HepG2 (cell line): ENCODE data around the gene SDK2. TPM values are rescaled to one million over a fixed set of nuclear protein-coding genes. Genes with fewer than 3 reads are reported as not detected.

Experiments used
- ATAC-seq: fragments of 200-7000 bp; cut with Tn5 transposase; 3 replicates; pipeline ENCODE4 v1.9.1; 2020; ENCODE audit warnings: mild to moderate bottlenecking, moderate library complexity
- BruUV-seq: library from RNA; stranded (reverse); fragments of 400-500 nt; replicated peaks from 2 replicates; lab custom pipeline; 2021; lab: Mats Ljungman, UMichigan
- CTCF ChIA-PET: fragments of 300-600 bp; formaldehyde crosslinking; extraction: SDS; loops from one replicate; lab custom pipeline; 2021; ENCODE audit warnings: low total read pairs, inconsistent platforms, low intra/inter-chr PET ratio; lab: Yijun Ruan, JAX
- POLR2A ChIA-PET: fragments of 350-600 bp; sonication (Branson Sonifier 250); formaldehyde crosslinking; loops from one replicate; lab custom pipeline; 2020; ENCODE audit warnings: antibody characterized with exemption, inconsistent platforms; lab: Yijun Ruan, JAX
- DNase-seq: peaks from one replicate; pipeline ENCODE4 v3.0.0-alpha.2; 2015; ENCODE audit warnings: low spot score
- FAIRE-seq: peaks from 3 replicates; lab custom pipeline; 2011; peaks lifted over from hg19 to GRCh38; lab: Jason Lieb, UNC
- H2AFZ ChIP-seq: one replicate; pipeline ENCODE4 v1.6.1; 2011; ENCODE audit warnings: low read length, inconsistent platforms
- H3K27ac ChIP-seq: fragments of 300-600 bp; 3 replicates; pipeline ENCODE4 v1.8.0; 2011; ENCODE audit warnings: mixed run types, mild to moderate bottlenecking, mixed read lengths, low read length, inconsistent platforms; ENCODE audit not compliant: insufficient read depth; ENCODE audit errors: extremely low read length
- H3K27me3 ChIP-seq, 2 experiments: fragments of 200-600 bp in 1 of 2; 2 replicates in 1 of 2; 3 replicates in 1 of 2; pipeline versions ENCODE4 v1.6.0 to v1.8.0; 2011; ENCODE audit warnings: low read length in 2 of 2, mild to moderate bottlenecking in 2 of 2, moderate library complexity in 2 of 2, inconsistent platforms in 1 of 2; ENCODE audit not compliant: insufficient read depth in 2 of 2, control insufficient read depth in 1 of 2
- H3K36me3 ChIP-seq, 2 experiments: fragments of 200-600 bp in 1 of 2; replicated peaks in 1 of 2; 2 replicates in 1 of 2; 3 replicates in 1 of 2; pipeline versions ENCODE4 v1.5.1 to v1.8.0; 2011; ENCODE audit warnings: low read length in 2 of 2, inconsistent platforms in 1 of 2; ENCODE audit not compliant: insufficient read depth in 2 of 2, control insufficient read depth in 1 of 2
- H3K4me1 ChIP-seq: 2 replicates; pipeline ENCODE4 v1.5.1; 2012; ENCODE audit warnings: low read length, inconsistent platforms; ENCODE audit not compliant: insufficient read depth
- H3K4me2 ChIP-seq: 2 replicates; pipeline ENCODE4 v1.6.0; 2011; ENCODE audit warnings: low read depth, low read length, inconsistent platforms
- H3K4me3 ChIP-seq, 3 experiments: fragments of 200-600 bp in 1 of 3; sonication (generic), shearing (Covaris generic) in 1 of 3; replicated peaks in 1 of 3; 2 replicates each; pipeline ENCODE4 v1.5.1; 2011 to 2016; ENCODE audit warnings: low read length in 3 of 3, inconsistent platforms in 2 of 3, low read depth in 2 of 3, mild to moderate bottlenecking in 2 of 3, control low read depth in 1 of 3, mixed read lengths in 1 of 3; ENCODE audit not compliant: insufficient read depth in 1 of 3
- H3K79me2 ChIP-seq: one replicate; pipeline ENCODE4 v1.6.1; 2011; ENCODE audit warnings: low read length, inconsistent platforms; ENCODE audit not compliant: insufficient read depth
- H3K9ac ChIP-seq: 2 replicates; pipeline ENCODE4 v1.6.0; 2011; ENCODE audit warnings: mild to moderate bottlenecking, low read depth, low read length, inconsistent platforms; ENCODE audit not compliant: insufficient read depth
- H3K9me3 ChIP-seq: 2 replicates; pipeline ENCODE4 v1.5.1; 2012; ENCODE audit warnings: mild to moderate bottlenecking, low read length
- H4K20me1 ChIP-seq: 2 replicates; pipeline ENCODE4 v1.6.0; 2011; ENCODE audit warnings: inconsistent platforms, mild to moderate bottlenecking, low read length, moderate library complexity; ENCODE audit not compliant: insufficient read depth
- DNMT3B ChIP-seq: conservative IDR thresholded peaks from 2 replicates; pipeline ENCODE4 v1.6.1; 2016; ENCODE audit warnings: missing biosample characterization, control low read depth
- NR3C1 ChIP-seq: sonication (generic); formaldehyde crosslinking; IDR thresholded peaks from 2 replicates; pipeline ENCODE4 v1.4.0; 2020; ENCODE audit warnings: missing genetic modification reagents
- NRL ChIP-seq: sonication (generic); formaldehyde crosslinking; IDR thresholded peaks from 2 replicates; pipeline ENCODE4 v1.5.0; 2020; ENCODE audit warnings: missing genetic modification reagents, mild to moderate bottlenecking, moderate library complexity, borderline replicate concordance
- RORA ChIP-seq: sonication (generic); formaldehyde crosslinking; IDR thresholded peaks from 2 replicates; pipeline ENCODE4 v1.5.0; 2020; ENCODE audit warnings: mild to moderate bottlenecking, missing genetic modification reagents, moderate library complexity
- SMAD3 ChIP-seq: sonication (generic); formaldehyde crosslinking; IDR thresholded peaks from 2 replicates; pipeline ENCODE4 v1.4.0; 2020; ENCODE audit warnings: missing genetic modification reagents
- ZBTB7B ChIP-seq: sonication (generic); formaldehyde crosslinking; IDR thresholded peaks from 2 replicates; pipeline ENCODE4 v1.4.0; 2020; ENCODE audit warnings: missing genetic modification reagents
- ZFAT ChIP-seq: sonication (generic); formaldehyde crosslinking; conservative IDR thresholded peaks from 2 replicates; pipeline ENCODE4 v1.8.1; 2023; ENCODE audit warnings: missing genetic modification reagents, inconsistent platforms
- ZNF180 ChIP-seq: sonication (generic); formaldehyde crosslinking; IDR thresholded peaks from 2 replicates; pipeline ENCODE4 v1.4.0; 2020; ENCODE audit warnings: low read depth, missing genetic modification reagents, borderline replicate concordance
- ZNF234 ChIP-seq: sonication (generic); formaldehyde crosslinking; conservative IDR thresholded peaks from 2 replicates; pipeline ENCODE4 v1.5.1; 2020; ENCODE audit warnings: mild to moderate bottlenecking, missing genetic modification reagents
- ZNF333 ChIP-seq: sonication (generic); formaldehyde crosslinking; IDR thresholded peaks from 2 replicates; pipeline ENCODE4 v1.4.0; 2020; ENCODE audit warnings: mild to moderate bottlenecking, missing genetic modification reagents, borderline replicate concordance
- ZNF414 ChIP-seq: sonication (generic); formaldehyde crosslinking; IDR thresholded peaks from 2 replicates; pipeline ENCODE4 v1.5.0; 2020; ENCODE audit warnings: missing genetic modification reagents
- ZNF468 ChIP-seq: sonication (generic); formaldehyde crosslinking; IDR thresholded peaks from 2 replicates; pipeline ENCODE4 v1.8.0; 2022; ENCODE audit warnings: mild to moderate bottlenecking, moderate library complexity, missing genetic modification reagents
- ZNF710 ChIP-seq: sonication (generic); formaldehyde crosslinking; IDR thresholded peaks from 2 replicates; pipeline ENCODE4 v1.5.0; 2020; ENCODE audit warnings: mild to moderate bottlenecking, missing genetic modification reagents, borderline replicate concordance
- ZNF776 ChIP-seq: sonication (generic); formaldehyde crosslinking; IDR thresholded peaks from 2 replicates; pipeline ENCODE4 v1.4.0; 2020; ENCODE audit warnings: mild to moderate bottlenecking, missing genetic modification reagents
- WGBS: methylation state at CpG from one replicate; pipeline ENCODE4 v1.1.6; 2017; ENCODE audit warnings: low lambda C conversion rate; 5-methylcytosine and 5-hydroxymethylcytosine counted together
- in situ Hi-C: cut with HindIII; loops from 2 replicates; pipeline ENCODE4 v1.10.0; 2017; ENCODE audit warnings: low pct_unique_long_range_greater_than_20kb; ENCODE audit not compliant: extremely low pct_ligation_motif_present
- intact Hi-C: fragments of 100-400 bp; cut with micrococcal nuclease; formaldehyde crosslinking; loops from one replicate; pipeline ENCODE4 v1.10.0; 2022; ENCODE audit not compliant: unreplicated experiment
- polyA plus RNA-seq, 8 experiments: library from polyadenylated mRNA; depleted of rRNA in 3 of 8; stranded (reverse) in 7 of 8; unstranded in 1 of 8; fragments of >200 nt; fragmentation: Illumina TruSeq in 4 of 8; extraction: Trizol in 4 of 8; gene quantifications; 2 replicates each; pipeline versions ENCODE4 v1.2.1 to v1.2.3, GENCODE V29; 2011 to 2016; ENCODE audit warnings: low read depth in 4 of 8, missing spikeins in 1 of 8, mixed read lengths in 1 of 8; ENCODE audit not compliant: insufficient read depth in 1 of 8
- total RNA-seq, 5 experiments: library from RNA; depleted of rRNA; stranded (reverse); fragments of >200 nt; fragmentation: Illumina TruSeq; extraction: Trizol; gene quantifications; 2 replicates each; pipeline ENCODE4 v1.2.3, GENCODE V29; 2016; ENCODE audit warnings: low read depth in 1 of 5
- TF ChIP-seq, protein P1 (sequence below): sonication (generic); formaldehyde crosslinking; IDR thresholded peaks from 2 replicates; pipeline ENCODE4 v1.8.0; 2022; ENCODE audit warnings: low read depth, missing genetic modification reagents
- TF ChIP-seq, protein P2 (sequence below): sonication (generic); formaldehyde crosslinking; IDR thresholded peaks from 2 replicates; pipeline ENCODE4 v1.5.1; 2020; ENCODE audit warnings: missing genetic modification reagents, mild to moderate bottlenecking, borderline replicate concordance
- TF ChIP-seq, protein P3 (sequence below): sonication (generic); formaldehyde crosslinking; IDR thresholded peaks from 2 replicates; pipeline ENCODE4 v1.4.0; 2020; ENCODE audit warnings: mild to moderate bottlenecking, missing genetic modification reagents, borderline replicate concordance

SDK2 gene
- total and polyA plus RNA-seq, 2 of the 13 experiments (the other 11 are each of a cell fraction or from before 2014, with no cell fraction given), result not detected

DNA sequence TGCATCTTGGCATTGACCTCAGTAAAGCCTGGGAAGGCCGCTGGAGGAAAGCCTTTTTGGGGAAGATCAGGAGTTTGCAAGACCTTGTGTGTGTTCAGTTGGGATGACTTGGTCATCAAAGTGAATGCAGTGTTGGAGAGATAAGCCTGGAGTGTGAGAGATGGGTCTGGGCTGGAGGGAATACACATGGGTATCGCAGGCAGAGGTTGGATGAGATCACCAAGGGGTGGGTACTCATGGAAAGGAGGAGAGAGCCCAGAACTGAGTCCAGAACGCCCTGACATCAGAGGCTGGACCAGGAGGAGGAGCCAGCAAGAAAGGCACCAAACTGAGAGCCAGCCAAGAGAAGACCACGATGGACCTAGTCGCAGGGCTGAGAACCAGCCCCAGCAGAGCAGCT is 35.2 kb downstream of the SDK2 start:
- in situ Hi-C loops, result no loop called here
- TF ChIP-seq ZBTB7B (CRISPR knock-in tag) (no peak), DNMT3B (CRISPR knock-in tag) (no peak), RORA (CRISPR knock-in tag) (no peak), ZNF414 (CRISPR knock-in tag) (no peak), NR3C1 (no peak), ZNF710 (CRISPR knock-in tag) (no peak), NRL (CRISPR knock-in tag) (no peak), ZNF333 (CRISPR knock-in tag) (no peak), SMAD3 (CRISPR knock-in tag) (no peak), ZNF180 (CRISPR knock-in tag) (no peak), ZNF468 (no peak), ZNF234 (CRISPR knock-in tag) (no peak), ZNF776 (no peak), ZFAT (CRISPR knock-in tag) (no peak)
- TF ChIP-seq, protein P1, sequence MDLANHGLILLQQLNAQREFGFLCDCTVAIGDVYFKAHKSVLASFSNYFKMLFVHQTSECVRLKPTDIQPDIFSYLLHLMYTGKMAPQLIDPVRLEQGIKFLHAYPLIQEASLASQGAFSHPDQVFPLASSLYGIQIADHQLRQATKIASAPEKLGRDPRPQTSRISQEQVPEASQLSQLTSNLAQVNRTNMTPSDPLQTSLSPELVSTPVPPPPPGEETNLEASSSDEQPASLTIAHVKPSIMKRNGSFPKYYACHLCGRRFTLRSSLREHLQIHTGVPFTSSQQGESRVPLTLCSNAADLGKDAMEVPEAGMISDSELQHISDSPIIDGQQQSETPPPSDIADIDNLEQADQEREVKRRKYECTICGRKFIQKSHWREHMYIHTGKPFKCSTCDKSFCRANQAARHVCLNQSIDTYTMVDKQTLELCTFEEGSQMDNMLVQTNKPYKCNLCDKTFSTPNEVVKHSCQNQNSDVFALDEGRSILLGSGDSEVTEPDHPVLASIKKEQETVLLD, result no peak
- TF ChIP-seq, protein P2, sequence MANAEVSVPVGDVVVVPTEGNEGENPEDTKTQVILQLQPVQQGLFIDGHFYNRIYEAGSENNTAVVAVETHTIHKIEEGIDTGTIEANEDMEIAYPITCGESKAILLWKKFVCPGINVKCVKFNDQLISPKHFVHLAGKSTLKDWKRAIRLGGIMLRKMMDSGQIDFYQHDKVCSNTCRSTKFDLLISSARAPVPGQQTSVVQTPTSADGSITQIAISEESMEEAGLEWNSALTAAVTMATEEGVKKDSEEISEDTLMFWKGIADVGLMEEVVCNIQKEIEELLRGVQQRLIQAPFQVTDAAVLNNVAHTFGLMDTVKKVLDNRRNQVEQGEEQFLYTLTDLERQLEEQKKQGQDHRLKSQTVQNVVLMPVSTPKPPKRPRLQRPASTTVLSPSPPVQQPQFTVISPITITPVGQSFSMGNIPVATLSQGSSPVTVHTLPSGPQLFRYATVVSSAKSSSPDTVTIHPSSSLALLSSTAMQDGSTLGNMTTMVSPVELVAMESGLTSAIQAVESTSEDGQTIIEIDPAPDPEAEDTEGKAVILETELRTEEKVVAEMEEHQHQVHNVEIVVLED (CRISPR knock-in tag), result no peak
- TF ChIP-seq, protein P3, sequence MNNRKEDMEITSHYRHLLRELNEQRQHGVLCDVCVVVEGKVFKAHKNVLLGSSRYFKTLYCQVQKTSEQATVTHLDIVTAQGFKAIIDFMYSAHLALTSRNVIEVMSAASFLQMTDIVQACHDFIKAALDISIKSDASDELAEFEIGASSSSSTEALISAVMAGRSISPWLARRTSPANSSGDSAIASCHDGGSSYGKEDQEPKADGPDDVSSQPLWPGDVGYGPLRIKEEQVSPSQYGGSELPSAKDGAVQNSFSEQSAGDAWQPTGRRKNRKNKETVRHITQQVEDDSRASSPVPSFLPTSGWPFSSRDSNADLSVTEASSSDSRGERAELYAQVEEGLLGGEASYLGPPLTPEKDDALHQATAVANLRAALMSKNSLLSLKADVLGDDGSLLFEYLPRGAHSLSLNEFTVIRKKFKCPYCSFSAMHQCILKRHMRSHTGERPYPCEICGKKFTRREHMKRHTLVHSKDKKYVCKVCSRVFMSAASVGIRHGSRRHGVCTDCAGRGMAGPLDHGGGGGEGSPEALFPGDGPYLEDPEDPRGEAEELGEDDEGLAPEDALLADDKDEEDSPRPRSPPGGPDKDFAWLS (CRISPR knock-in tag), result no peak

More for the DNA sequence above, 35.2 kb downstream of the SDK2 start:
- no peak overlapping the region for H3K4me2 ChIP-seq
- intact Hi-C loops, result no loop called here
- ChIA-PET POLR2A (no interaction called here), CTCF (no interaction called here)
- H3K4me3 ChIP-seq, result no peak overlapping the region
- BruUV-seq, result no TSS peak
- H3K79me2 ChIP-seq, result no peaks in the 10 kb centered on the region
- H3K27ac ChIP-seq, result no peak overlapping the region
- H3K27me3 ChIP-seq, result peaks cover 2 to 62% of the 10 kb centered on the region in 2 experiments; a peak in 2 of 5 replicates
- ATAC-seq (no peak), FAIRE-seq (no peak), DNase-seq (no peak)
- H4K20me1 ChIP-seq, result no peaks in the 10 kb centered on the region
- H3K9me3 ChIP-seq, result no peaks in the 10 kb centered on the region
- H2AFZ ChIP-seq, result no peak overlapping the region
- no peak overlapping the region for H3K9ac ChIP-seq
- WGBS, result 5% methylated on average over 5 of the region's 5 CpGs
- H3K36me3 ChIP-seq, result no peaks in the 10 kb centered on the region
- H3K4me1 ChIP-seq, result peaks cover 3% of the 10 kb centered on the region
